Dendritic cell treated with granulocyte-macrophage colony-stimulating factor and Interleukin-4, amounts not matched to agents 40 ng/mL and 50 ng/mL, for 4 days (primary cell): ENCODE measurements around the gene C9orf152.

ENCODE experiments used
- H3K27ac Mint-ChIP-seq: one replicate; pipeline ENCODE4 v1.8.0; 2022; ENCODE audit warnings: mild to moderate bottlenecking, mixed read lengths
- H3K27me3 Mint-ChIP-seq: one replicate; pipeline ENCODE4 v1.8.0; 2022; ENCODE audit warnings: mild to moderate bottlenecking, mixed read lengths
- H3K36me3 Mint-ChIP-seq: one replicate; pipeline ENCODE4 v1.8.0; 2022; ENCODE audit warnings: low read depth, mixed read lengths
- H3K4me1 Mint-ChIP-seq: one replicate; pipeline ENCODE4 v1.8.0; 2022; ENCODE audit warnings: low read depth, mixed read lengths
- H3K4me3 Mint-ChIP-seq: one replicate; pipeline ENCODE4 v1.8.0; 2022; ENCODE audit warnings: mild to moderate bottlenecking, moderate library complexity, mixed read lengths
- H3K9me3 Mint-ChIP-seq: one replicate; pipeline ENCODE4 v1.8.0; 2022; ENCODE audit warnings: mixed read lengths
- intact Hi-C: fragments of 100-400 bp; cut with micrococcal nuclease; formaldehyde crosslinking; loops from one replicate; pipeline ENCODE4 v1.15.0; 2022

C9orf152 gene

DNA sequence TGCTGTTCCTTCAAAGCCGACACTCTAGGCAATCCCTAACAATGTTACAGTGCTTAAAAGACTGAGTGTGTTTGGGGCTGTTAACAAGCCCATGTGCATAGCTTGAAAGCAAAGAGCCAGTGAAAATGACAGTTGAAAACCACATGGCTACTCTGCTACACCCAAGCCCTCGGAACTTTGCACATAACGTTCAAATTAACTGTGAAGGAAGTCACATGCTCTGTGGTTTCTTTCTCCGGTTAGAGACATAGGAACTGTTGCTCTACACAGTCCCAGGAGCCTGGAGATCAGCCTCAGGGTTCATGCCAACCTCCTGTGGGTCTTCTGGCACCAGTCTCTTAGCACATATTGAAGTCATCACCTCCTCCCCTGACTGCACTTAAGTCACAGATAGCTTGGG, 51.1 kb downstream of the C9orf152 start:
- Mint-ChIP-seq H3K4me1 (peaks cover 34% of the 10 kb centered on the region), H3K27ac (peak overlapping the region; percentile 52), H3K4me3 (no peak overlapping the region), H3K27me3 (no peaks in the 10 kb centered on the region), H3K9me3 (no peaks in the 10 kb centered on the region), H3K36me3 (no peaks in the 10 kb centered on the region)
- intact Hi-C loops, result loop anchor here (10.0 kb wide), 1 partner anchor 582 kb away; no protein-coding TSS in a partner anchor

GRCh38 chr9:110156416-110156815, 51.5 kb downstream of the C9orf152 start:
- intact Hi-C loops, result loop anchor here (10.0 kb wide), 1 partner anchor 582 kb away; no protein-coding TSS in a partner anchor
- Mint-ChIP-seq H3K36me3 (no peaks in the 10 kb centered on the region), H3K4me3 (peak overlapping the region; percentile 32), H3K4me1 (peaks cover 35% of the 10 kb centered on the region), H3K27ac (peak overlapping the region; percentile 52), H3K9me3 (no peaks in the 10 kb centered on the region), H3K27me3 (no peaks in the 10 kb centered on the region)

GRCh38 chr9:110155751-110156150, 52.2 kb downstream of the C9orf152 start:
- H3K4me3 Mint-ChIP-seq, result no peak overlapping the region
- H3K36me3 Mint-ChIP-seq, result no peaks in the 10 kb centered on the region
- no peak overlapping the region for H3K27ac Mint-ChIP-seq
- intact Hi-C loops, result loop anchor here (10.0 kb wide), 1 partner anchor 581 kb away; no protein-coding TSS in a partner anchor
- H3K27me3 Mint-ChIP-seq, result no peaks in the 10 kb centered on the region
- H3K4me1 Mint-ChIP-seq, result peaks cover 40% of the 10 kb centered on the region
- peaks cover under 1% of the 10 kb centered on the region for H3K9me3 Mint-ChIP-seq

DNA sequence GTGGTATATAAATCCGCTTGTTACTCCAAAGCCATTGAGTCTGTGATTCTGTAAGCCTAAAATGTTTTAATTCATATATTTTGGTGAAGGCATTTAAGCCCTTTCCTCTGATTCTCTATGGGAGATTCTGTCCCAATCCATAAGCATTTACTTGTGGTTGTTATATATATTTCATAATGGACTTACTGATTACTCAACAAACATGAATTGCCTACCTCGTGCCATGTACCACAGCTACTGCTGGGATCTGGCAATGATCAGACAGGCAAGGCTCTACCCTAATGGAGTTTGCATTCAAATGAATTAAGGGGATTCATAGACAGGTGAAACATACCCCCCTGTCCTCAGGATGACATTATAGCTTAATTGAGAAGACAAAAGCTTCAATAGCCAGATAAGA, 54.5 kb downstream of the C9orf152 start:
- intact Hi-C loops, result loop anchor here (1.0 to 10.0 kb wide), 3 partner anchors 95 to 579 kb away; no protein-coding TSS in a partner anchor
- H3K27ac Mint-ChIP-seq, result no peak overlapping the region
- peaks cover 60% of the 10 kb centered on the region for H3K4me1 Mint-ChIP-seq
- H3K36me3 Mint-ChIP-seq, result peaks cover 10% of the 10 kb centered on the region
- no peak overlapping the region for H3K4me3 Mint-ChIP-seq
- H3K9me3 Mint-ChIP-seq, result peaks cover 12% of the 10 kb centered on the region
- no peaks in the 10 kb centered on the region for H3K27me3 Mint-ChIP-seq

DNA sequence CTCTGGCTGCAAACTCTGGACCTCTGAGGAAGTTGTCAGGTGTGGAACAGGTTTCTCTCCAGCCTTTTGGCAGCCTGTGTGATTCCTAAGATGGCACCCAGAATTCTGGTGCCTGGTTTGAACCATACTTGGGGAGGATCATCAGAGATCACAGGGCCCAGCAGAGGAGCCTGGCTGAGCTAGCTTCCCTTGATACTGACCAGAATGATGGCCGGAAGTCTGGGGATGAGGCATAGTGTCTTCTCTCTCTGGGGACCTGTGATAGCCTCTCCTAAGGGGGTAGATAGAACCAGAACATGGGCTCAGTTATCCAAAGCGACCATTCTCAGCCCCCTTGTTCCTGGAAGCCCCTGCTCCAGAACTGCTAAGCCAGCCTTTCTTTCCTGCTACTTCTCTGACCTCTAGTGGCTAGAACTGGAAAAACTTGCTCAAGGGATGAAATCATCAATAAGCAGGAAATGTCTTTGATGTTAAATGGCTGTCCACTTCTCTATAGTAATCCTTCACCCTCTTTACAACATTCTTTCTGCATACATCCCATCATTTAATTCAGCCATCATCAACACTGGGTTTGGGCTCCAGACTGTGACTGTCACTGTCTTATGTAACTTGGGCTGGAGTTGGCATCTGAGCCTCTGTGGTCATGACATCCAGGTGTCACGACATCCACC, 55.1 kb downstream of the C9orf152 start:
- peaks cover 12% of the 10 kb centered on the region for H3K9me3 Mint-ChIP-seq
- H3K4me1 Mint-ChIP-seq, result peaks cover 60% of the 10 kb centered on the region
- no peaks in the 10 kb centered on the region for H3K27me3 Mint-ChIP-seq
- H3K4me3 Mint-ChIP-seq, result no peak overlapping the region
- H3K36me3 Mint-ChIP-seq, result peaks cover 10% of the 10 kb centered on the region
- H3K27ac Mint-ChIP-seq, result no peak overlapping the region
- intact Hi-C loops, result loop anchor here (1.0 to 10.0 kb wide), 3 partner anchors 94 to 578 kb away; no protein-coding TSS in a partner anchor
